SIG-M5 treated with dmso at 0.1 percent for 504 hours (cell line): ENCODE data around the gene CD96.
"Not testable (repeated sequence)": the region's sequence is repeated elsewhere in the genome, so short reads cannot be mapped to it uniquely, and the experiment has no call there.

Experiments used
- DNase-seq: peaks from one replicate; lab custom pipeline; 2025; ENCODE audit not compliant: unreplicated experiment; lab: John Stamatoyannopoulos, UW

CD96 gene

DNA sequence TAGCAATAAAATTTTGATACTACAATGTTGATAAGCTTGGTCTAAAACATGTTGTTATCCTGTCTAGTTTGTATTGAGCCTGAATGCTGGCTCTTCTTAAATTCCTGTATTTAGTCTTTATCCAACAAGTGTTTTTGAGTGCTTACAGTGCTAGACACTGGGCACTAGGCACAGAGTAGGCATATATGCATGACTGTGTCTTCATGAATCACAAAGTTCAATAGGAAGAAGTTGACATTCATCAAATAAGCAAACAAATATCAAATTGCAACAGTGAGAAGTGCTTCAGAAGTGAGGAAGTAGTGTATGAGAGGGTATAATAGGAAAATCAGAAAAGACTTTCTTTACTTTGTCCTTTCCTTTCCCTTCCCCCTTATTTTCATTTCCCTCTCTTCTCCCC is 6.8 kb downstream of the CD96 start:
- DNase-seq = no peak

DNA sequence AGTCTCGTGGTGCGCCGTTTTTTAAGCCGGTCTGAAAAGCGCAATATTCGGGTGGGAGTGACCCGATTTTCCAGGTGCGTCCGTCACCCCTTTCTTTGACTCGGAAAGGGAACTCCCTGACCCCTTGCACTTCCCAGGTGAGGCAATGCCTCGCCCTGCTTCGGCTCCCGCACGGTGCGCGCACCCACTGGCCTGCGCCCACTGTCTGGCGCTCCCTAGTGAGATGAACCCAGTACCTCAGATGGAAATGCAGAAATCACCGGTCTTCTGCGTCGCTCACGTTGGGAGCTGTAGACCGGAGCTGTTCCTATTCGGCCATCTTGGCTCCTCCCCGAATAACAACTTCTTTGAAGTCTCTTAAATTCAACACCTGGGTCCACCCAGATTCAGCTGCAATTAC is 19.9 kb downstream of the CD96 start:
- DNase-seq = not testable (repeated sequence)

DNA sequence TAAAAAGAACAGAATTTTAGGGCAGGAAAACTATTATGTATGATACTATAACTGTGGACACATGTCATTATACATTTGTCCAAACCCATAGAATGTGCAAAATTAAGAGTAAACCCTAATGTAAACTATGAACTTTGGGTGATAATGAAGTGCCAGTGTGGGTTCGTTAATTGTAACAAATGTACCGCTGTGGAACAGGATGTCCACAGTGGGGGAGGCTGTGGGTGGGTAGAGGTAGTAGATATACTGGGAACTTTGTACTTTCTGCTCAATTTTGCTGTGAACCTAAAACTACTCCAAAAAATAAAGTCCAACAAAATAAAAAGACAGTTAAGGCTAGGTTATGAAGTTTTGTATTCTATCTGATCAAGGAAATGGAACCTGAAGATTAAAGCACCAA is 24.8 kb downstream of the CD96 start:
- no peak for DNase-seq

DNA sequence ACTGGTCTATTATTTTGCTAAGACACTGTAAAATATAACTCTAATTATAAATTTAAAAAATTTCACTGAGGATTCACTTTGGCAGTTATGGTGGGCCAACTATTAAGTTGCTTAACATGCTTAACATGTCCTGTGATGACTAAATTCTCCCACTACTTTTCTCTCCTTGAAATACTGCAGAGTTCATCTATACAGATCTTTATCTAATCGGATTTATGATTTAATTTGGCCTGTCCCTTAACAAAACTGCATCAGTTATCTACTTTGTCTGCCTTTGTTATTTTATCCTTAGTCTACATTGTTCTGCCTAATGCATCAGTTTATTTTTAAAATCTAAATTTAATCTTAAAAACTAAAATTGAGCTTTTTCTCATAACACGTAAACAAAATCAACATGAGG is 26.4 kb downstream of the CD96 start:
- DNase-seq = no peak

DNA sequence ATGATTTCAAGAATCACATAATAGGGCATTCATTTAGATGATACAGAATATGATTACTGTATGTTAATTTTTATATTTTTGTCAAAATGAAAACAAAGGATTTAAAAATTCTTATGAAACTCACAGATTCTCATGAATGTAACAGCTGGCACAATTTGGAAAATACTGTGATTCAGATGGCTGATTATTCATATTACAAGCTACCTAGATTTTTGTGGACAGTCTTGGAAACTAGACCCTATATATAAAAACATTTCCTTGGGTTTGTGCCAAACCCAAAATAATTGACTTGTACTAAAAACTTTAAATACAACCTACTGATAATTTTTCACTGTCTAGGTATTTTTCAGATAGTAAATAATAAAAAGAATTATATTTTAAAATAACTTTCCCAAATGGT is 26.9 kb downstream of the CD96 start:
- DNase-seq = no peak

DNA sequence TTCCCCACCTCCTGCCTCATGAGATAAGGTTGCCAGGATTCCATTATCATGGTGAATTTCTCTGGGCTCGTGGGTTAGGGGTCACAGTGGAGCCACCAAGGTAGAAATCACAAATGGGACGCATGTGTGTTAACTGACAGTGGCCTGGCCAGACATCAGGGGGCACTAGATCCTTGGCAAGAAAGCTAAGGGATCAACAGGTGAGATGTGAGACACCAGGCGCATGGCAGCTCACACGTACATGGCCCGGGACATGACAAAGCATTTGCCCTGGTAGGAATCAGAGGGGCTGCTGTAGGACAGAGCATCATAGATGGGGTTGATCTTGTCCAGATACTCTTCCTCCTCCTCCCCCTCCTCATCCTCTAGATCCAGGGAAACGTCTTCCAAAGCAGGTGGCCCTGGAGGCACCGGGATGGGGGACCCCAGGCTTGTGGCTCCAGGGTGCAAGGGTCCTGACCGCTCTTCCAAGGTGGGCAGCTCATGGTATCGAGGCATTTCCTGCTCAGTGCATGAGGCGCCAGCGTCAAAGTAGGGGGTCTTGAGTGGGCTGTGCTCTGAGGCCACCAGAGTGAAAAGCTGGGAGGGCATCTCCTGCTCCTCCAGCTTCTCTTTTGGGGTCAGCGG is 28.5 kb downstream of the CD96 start:
- no peak for DNase-seq

DNA sequence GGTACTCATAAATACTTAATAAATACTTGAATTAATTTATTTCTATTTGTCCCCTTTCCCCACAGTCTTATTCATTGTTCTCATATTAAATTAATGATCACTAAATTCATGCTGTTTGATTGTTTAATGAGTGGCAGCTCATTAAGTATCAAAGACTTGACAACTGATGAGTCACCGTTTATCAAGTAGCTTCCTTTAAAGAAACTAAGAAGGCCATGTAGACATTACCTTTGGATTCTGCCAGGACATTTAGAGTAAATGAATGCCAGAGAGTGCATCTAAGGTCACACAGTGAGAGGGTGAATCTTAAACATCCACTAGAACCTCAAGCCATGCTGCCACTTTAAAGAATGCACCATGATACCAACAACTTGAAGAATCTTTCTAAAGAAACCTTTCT is 29.3 kb downstream of the CD96 start:
- no peak for DNase-seq

DNA sequence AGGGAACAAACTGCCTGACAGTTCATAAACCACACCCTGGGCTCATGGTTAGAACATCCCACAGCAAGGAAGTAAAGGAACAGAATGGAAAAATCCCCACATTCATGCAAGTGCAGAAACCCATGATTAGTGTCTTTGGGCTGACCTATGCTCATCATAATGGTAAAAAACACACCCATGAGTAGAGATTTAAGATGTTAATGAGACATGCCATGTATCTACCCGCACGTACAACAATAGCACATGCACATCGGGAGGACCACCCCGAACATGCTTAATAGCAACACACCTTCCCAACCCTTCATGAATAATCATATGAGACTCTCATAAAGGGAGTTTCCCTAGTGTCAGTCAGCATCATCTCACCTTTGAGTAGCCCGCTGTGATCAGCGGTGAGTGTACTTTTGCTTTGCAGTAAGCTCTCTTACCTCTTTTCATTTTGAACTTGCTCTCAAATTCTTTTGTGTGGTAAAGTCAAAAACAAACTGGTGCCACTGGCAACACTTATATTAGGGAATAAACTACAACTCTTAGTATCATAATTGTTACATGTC is 30.0 kb downstream of the CD96 start:
- DNase-seq = no peak

DNA sequence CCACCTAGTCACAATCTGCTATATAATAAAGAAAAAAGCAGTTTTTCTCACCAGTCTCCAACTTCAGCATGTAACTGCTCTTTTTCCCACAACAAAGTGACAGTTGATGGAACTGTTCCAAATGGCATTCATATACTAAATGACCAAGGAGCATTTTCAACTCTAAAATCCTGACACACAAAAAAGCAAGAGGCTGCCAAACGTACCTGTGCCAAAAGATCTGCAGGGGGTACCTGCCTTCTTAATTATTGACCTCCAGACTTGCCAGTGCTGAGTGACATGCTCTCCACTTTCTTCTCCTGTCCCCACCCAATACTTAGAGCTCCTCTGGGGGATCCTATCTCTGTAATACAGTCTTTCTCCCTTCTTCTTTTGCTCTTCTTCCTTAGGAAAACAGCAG is 35.1 kb downstream of the CD96 start:
- DNase-seq = no peak

DNA sequence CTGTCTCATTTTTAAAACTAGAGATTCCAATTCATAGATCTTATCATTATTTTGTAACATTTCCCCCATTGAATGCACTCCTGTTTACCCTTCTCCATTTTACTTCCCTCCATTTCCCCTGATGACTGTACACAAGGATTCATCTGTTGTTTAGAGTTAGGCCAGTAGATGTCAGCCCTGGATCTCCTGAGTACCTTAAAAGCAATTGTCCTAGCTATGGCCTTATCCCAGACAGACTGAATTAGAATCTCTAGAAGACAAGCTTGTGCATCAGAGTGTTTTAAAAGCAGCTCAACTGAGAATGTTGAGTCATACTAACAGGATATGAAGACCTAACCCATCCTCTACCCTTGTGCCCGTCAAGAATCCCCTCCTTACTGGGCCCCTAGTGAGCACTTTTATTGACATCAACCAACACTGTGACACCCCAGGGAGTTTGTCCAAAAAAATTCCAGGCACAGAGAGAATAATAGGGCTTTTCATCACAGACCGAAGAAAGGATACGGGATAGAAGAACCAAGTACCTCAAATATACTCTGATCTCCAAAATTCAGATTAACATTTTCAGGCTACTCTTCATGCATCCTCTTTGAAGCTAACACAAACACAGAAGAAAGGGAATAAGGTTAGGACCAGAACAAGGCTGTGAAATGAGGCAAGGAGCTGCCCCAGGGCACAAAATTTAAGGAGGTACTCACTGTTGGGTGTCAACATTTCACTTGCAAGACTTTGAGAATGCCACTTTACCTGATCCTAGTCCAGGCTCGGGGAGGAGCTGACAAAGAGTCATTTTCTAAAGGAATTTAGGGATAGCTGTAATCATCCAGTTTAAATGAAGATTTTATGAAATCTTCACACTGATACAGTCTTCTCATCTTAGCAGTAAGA is 36.0 kb downstream of the CD96 start:
- DNase-seq = peak; percentile 67

DNA sequence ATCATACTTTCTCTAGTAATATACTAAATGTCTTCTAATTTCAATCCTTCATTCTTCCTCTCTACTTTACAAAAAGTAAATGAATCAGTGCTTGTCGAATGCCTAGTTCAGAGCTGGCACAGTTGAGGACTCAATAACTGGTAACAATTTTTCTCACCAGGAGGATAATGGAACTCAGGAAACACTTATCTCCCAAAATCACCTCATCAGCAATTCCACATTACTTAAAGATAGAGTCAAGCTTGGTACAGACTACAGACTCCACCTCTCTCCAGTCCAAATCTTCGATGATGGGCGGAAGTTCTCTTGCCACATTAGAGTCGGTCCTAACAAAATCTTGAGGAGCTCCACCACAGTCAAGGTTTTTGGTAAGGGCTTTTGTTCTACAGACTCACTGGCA is 36.9 kb downstream of the CD96 start:
- DNase-seq = no peak

DNA sequence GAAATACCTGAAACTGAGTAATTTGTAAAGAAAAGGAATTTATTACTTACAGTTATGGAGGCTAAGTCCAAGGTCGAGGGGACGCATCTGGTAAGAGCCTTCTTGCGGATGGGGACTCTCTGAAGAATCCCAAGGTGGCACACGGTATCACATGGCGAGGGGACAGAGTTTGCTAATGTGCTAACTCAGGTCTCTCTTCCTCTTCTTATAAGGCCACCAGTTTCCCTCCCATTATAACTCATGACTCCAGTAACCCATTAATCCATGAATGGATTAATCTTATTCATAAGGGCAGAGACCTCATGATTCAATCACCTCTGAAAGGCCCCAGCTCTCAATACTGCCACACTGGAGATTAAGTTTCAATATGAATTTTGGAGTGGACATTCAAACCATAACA is 37.5 kb downstream of the CD96 start:
- DNase-seq = no peak

DNA sequence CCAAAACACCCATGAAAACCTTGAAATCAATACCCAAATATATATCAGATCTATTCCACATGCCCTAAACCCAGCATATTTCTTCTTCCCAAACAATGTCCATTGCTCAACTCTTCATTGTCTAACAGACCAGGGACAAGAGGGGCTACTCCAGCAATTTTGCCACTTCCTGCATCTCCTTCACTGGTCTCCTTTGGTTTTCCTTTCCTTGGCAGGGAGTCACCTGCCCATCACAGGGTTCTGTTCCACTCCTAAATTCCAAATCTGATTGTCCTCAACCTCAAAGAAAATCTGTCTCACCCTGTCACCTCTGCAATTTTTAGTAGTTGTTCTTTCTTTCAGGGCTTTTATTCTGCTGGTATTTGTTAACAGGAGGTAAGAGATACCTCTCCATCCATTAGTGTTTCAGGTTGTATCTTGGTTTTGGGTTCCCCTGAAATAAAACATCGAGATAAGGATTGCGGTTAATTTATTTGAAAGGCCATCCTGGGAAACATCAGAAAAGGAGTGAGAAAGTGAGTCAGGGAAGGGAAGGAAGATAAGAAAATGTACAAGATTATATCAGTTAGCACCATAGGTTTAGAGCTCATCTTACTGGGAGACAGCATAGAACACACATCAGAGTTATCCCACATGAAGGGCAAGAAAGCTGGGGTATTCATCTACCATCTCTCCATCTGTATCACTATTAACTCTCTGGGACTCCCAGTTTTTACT is 39.6 kb downstream of the CD96 start:
- no peak for DNase-seq

DNA sequence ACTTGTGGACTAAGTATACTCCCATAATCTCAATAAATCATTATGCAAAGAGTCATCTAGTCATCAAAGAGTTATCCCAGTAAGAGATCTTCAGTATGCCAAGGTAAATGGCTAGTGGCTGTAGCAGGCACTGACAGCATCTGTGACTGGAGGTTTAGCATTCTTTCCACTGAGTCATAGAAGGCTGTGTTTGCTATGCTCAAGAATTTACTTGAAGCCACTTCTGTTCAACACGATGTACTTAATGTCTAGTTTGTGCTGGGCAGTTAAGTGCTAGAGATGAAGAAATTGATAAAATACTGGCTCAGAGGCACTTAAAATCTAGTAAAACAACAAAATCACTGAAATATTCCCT is 40.1 kb downstream of the CD96 start:
- DNase-seq = peak; percentile 56

DNA sequence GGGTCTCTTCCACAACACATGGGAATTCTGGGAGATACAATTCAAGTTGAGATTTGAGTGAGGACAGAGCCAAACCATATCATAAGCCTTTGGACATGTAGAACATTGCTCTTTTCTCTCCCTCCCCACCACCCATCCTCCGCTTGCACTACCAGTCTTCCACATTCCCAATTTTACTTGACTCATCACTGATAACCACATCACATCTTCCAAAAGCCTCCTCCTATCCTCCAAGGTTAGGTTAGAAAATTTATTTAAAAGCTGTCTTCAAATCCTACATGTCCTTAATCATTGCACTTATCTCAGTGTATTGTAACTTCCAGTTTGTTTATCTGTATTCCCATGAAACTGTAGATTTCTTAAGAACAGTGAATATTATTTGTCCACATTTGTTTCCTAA is 42.7 kb downstream of the CD96 start:
- no peak for DNase-seq

DNA sequence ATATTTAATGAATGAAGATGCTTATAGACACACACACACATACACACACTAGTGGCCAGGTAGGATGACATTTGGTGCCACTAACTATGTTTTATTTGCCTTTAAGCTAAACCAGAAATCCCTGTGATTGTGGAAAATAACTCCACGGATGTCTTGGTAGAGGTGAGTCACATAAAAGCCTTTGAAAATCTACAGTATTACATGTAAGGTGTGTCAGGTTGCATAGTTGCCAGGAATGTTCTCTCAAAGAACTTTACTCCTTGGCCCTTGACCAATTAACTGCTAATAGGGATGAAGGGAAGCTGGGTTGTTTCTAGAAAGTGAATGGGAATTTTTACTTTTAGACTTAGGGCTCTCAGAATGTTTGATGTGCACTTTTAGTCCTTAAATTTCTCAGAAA is 43.2 kb downstream of the CD96 start:
- DNase-seq = no peak

DNA sequence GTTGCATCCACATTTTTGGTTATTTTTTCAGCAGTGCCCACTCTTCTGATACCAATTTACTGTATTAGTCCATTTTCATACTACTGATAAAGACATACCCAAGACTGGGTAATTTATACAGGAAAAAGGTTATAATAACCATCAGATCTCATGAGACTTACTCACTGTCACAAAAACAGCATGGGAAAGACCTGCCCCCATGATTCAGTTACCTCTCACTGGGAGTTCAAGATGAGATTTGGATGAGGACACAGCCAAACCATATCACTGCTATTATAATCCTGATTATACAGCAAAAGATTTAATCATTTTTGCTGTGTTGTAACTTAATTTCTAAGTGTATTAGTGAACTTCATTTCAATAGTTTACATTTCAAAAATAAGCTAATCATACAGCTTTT is 46.5 kb downstream of the CD96 start:
- no peak for DNase-seq

DNA sequence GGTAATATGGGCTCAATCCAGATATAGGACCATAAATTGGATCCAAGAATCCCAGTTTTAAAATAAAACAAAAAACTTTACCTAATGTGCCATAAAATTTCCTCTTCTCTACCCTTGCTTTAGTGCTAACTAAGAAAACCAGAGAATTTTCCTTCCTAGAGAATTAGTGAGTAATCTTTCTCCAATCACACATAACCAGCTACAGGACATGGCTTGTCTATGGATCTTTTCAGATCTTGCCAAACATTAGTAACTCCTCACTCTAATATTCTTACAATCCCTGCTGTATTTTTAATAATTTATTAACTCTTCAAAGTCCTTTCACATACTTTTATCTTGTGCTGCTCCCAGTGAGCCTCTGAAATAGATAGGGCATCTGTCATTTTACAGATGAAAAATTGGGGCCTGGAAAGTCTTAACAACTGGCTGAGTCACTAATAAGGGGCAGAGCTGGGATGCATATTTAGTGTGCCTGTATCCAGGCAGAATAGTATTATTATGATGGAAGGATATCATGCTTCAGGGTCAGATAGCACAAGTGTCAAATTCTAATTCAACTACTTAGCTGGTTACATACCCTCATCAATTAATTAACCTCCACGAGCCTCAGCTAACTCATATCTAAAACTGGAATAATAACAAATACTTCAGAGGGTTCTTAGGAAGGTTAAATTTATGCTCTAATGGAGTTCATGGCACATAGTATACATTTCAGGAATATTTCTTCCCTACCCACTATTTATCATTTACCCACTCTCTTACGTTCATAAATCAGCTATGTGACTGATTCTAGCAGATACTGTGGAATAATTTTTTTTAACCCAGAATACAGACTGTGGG is 47.5 kb downstream of the CD96 start:
- DNase-seq = no peak

DNA sequence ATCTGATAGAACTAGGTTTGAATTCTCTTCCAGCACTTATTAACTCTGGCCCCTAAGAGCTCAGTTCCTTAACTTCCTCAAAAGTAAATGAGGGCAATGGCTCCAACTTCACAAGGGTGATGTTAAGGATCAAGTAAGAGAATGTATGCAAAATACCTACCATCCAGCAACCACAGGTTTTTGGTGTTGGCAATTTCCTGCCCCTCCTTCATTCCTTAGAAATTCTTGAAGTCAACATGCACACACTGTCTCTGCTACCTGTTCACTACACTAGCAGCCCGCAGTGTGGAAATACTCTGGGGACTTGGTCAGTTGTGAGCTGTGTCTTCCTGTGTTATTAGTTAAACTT is 48.1 kb downstream of the CD96 start:
- DNase-seq = no peak

DNA sequence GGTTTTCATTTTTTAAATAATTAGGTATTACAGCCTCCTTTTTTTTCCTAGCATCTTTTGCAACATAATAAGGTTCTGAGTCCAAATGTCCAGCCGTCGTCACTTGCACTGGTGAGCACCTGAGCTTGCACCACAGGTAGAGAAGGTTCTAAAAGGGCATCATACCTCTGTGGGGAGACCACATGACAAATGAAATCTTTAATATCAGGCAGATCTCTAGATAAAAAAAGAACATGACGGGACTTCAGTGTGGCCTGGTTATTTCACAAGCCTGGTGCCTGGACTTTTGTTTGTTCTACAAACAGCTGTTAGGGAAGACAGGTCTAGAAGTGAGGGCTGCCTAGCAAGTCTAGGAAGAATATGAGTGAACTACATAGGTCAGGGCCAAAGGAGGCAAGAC is 49.6 kb downstream of the CD96 start:
- no peak for DNase-seq

DNA sequence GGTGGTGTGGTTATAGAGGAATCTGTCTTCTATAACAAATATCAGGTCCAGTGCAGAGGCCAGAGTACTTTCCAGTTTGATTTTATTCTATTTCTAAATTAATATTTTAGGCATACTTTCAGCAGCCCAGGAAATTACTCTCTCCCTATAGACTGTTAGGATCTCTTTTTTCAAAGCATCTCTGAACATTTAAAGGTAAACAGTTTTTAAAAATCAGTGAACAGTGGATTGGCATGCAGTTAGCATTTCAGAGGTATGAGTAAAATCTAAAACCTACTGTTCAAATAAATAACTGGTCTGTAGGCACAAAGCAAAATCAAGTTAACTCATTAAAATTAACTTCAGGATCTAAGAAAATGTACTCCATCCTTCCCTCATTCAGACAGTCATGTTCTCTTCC is 50.1 kb downstream of the CD96 start:
- no peak for DNase-seq
